ENCODE results near the gene NAV2. TPM values are rescaled to one million over a fixed set of nuclear protein-coding genes. Genes with fewer than 3 reads are reported as not detected.

NAV2 gene

DNA sequence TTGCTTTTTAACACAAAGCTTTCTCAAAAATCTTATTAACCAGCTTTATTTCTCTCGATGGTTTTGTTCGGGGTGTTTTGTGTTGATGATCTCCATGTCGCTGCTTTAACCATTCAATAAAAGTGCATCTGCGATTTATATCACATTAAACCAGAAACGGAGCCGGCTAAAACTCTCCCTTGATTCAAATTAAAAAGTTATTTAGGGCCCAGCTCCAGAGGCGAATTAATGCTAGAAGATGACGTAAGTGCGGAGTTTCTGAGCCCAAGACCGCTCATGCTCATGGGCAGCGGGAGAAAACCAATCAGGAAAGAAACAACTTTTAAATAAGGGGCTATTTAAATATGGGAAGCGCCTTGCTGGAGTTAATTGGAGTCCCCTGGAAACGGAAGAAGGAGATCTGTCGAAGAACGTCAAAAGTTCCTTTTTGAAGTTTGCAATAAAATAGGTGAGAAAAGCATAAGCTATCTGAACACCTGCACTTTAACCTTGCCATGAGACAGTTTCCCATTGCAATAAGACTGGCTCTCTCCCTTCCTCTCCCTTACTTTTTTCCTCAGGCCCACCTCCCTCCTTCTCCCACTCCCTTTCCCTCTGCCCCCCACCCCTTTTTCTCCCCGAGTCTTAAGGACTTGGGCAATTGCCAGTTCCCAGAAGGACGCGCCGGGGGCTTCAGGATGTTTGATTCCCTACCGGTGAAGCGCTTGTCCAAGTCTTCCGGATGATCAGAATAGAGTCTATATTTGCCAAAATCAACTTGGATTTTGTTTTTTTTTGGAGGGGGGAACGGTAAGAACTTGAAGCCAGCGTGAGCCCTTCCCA, 449.5 kb downstream of the NAV2 start:
- no peak overlapping the region for H3K4me3 ChIP-seq (ENCODE audit: low read length)
- no peaks in the 10 kb centered on the region for H3K36me3 ChIP-seq (ENCODE audit: insufficient read depth, low read length)
- H3K4me2 ChIP-seq (ENCODE audit: low read length) = no peak overlapping the region
- peaks cover 6% of the 10 kb centered on the region for H3K4me1 ChIP-seq (ENCODE audit: control insufficient read depth, insufficient read depth, low read length)
- no peaks in the 10 kb centered on the region for H3K9me3 ChIP-seq (replicated peaks; ENCODE audit: low read length)
- no peak overlapping the region for H3K9ac ChIP-seq (ENCODE audit: low read depth, low read length)
- peaks cover 88% of the 10 kb centered on the region for H3K27me3 ChIP-seq (ENCODE audit: control insufficient read depth, insufficient read depth, low read length)

DNA sequence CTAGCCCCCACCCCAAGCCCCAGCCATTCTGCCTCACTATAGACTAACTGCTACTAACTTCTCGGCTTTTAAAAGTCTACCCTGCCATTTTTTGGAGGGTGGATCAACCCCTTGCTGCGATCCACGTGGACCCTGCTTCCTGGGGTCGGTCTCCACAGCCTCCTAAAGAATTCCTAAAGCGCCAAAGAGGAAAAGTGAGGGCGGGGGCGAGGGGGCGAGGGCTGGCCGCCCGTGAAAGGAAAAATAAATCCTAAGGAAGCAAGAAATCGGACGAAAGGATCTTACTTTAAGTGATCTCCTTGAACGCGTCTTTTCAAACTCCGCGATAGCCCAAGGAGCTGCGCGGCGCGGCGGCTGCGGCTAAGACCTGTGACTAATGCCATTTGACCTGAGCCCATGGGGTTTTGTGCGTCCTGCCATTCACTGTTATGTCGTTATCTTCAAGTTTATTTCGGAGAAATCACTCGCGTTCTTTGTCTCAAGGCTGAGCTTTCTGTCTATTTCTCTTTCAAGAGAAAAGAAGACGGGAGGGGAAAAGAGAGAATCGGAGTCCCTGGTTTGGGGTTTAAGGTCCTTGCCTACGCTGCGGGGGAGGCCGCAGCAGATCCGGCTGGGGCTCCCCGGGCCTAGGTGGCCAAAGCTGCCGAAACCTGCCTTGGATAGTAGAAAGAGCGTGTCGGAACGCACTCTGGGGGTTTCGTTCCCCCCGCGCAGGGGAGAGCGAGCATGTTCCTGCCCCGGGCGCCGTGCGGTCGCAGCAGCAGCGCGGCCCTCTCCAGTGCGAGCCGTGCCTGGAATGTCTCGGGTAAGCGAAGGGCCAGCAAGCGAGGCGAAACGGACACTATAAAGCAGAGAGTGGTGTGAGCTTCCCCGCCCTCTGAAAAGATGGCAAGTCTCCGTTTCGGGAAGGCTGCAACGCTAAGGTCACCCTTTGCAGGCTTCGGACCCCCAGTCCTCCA, 450.5 kb downstream of the NAV2 start:
- peaks cover 94% of the 10 kb centered on the region for H3K27me3 ChIP-seq (ENCODE audit: control insufficient read depth, insufficient read depth, low read length)
- peak overlapping the region; percentile 38 for H3K4me3 ChIP-seq (ENCODE audit: low read length)
- peaks cover 6% of the 10 kb centered on the region for H3K4me1 ChIP-seq (ENCODE audit: control insufficient read depth, insufficient read depth, low read length)

DNA sequence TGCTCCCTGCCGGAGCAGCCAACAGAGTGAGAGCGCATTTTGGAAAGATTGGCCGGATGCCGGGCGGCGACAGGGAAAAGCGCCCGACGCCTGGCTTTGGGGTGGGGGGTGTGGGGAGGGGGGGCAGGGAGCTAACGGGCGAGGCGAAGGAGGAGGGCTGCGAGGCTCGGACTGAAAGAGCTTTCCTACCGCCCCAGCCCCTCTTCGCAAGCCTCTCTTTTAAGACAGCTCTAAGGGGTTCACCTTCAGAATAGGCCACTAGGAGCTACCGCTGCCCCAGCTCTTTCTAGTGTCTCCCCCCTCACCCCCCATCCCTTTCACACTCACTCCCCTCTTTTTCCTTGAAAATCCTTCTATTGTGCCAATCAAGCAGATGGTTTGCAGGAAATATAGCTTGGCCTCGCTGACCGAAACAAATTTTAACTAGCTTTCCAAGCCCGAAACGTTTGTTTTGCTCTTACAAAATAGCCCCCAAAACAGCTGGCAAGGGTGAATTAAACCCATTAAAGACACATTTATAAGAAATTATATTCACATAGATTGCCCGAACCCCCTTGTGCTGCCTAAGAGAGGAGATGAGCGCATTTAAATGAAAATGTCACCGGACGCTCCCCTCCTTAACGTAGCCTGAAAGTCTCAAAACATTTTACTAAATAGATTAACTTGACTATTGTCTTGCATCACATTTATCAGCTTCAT, 451.3 kb downstream of the NAV2 start:
- Histone ChIP-seq H3K9me3 (replicated peaks; ENCODE audit: low read length) (no peaks in the 10 kb centered on the region), H3K4me1 (ENCODE audit: control insufficient read depth, insufficient read depth, low read length) (peaks cover 6% of the 10 kb centered on the region), H3K36me3 (ENCODE audit: insufficient read depth, low read length) (no peaks in the 10 kb centered on the region), H3K4me2 (ENCODE audit: low read length) (peak overlapping the region; percentile 81), H3K9ac (ENCODE audit: low read depth, low read length) (no peak overlapping the region), H3K4me3 (ENCODE audit: low read length) (peak overlapping the region; percentile 38), H3K27me3 (ENCODE audit: control insufficient read depth, insufficient read depth, low read length) (peaks cover 89% of the 10 kb centered on the region)

More for the DNA sequence above, 450.5 kb downstream of the NAV2 start:
- peak overlapping the region; percentile 81 for H3K4me2 ChIP-seq (ENCODE audit: low read length)
- no peak overlapping the region for H3K9ac ChIP-seq (ENCODE audit: low read depth, low read length)
- no peaks in the 10 kb centered on the region for H3K36me3 ChIP-seq (ENCODE audit: insufficient read depth, low read length)
- H3K9me3 ChIP-seq (replicated peaks; ENCODE audit: low read length) = no peaks in the 10 kb centered on the region

Small RNAs within 50 kb of the gene (small RNA-seq; reads per million reads assigned to genes)
- gene MIR4694 = not detected

Data from skeletal muscle satellite cell (primary cell).